Mucosa of descending colon (tissue), 3 donors: ENCODE measurements around the gene MPP1. TPM values are rescaled to one million over a fixed set of nuclear protein-coding genes. Genes with fewer than 3 reads are reported as not detected.

ENCODE experiments used
- ATAC-seq: fragments of 200-7000 bp; cut with Tn5 transposase; one replicate; pipeline ENCODE4 v1.9.1; 2020; ENCODE audit warnings: mild to moderate bottlenecking, moderate library complexity
- DNase-seq, 3 donors: peaks; one replicate each; pipeline ENCODE4 v3.0.0-alpha.2; 2020
- H3K36me3 ChIP-seq: fragments of 200-600 bp; one replicate; pipeline ENCODE4 v1.8.0; 2021; ENCODE audit warnings: low read depth, mild to moderate bottlenecking
- H3K4me1 ChIP-seq: fragments of 200-600 bp; one replicate; pipeline ENCODE4 v1.8.0; 2021; ENCODE audit warnings: low read depth, mild to moderate bottlenecking
- H3K4me3 ChIP-seq: fragments of 200-600 bp; one replicate; pipeline ENCODE4 v1.8.0; 2021; ENCODE audit warnings: mild to moderate bottlenecking
- H3K9me3 ChIP-seq: fragments of 200-600 bp; one replicate; pipeline ENCODE4 v1.8.0; 2021; ENCODE audit warnings: mild to moderate bottlenecking
- intact Hi-C, 2 donors: fragments of 100-400 bp; cut with DNase I in 1 of 2; cut with micrococcal nuclease in 1 of 2; formaldehyde crosslinking; loops; one replicate each; pipeline versions ENCODE4 v1.11.0 to v1.11.1; 2022; cut with DNase I, micrococcal nuclease
- total RNA-seq, 3 donors: library from RNA; stranded (reverse); fragmentation: NEBNext Ultra II Directional in 2 of 3; extraction: Animal tissue kit (Norgen Biotek cat#: 25700) in 2 of 3; gene quantifications; one replicate each; pipeline versions ENCODE4 v1.2.1 to v1.2.4, GENCODE V29; 2021 to 2023
- TF ChIP-seq, protein P1 (sequence below): fragments of 200-600 bp; IDR thresholded peaks from one replicate; pipeline ENCODE4 v1.8.0; 2022; ENCODE audit warnings: antibody characterized with exemption, mild to moderate bottlenecking
- donor health status: DM: no; HTN: no; CAD: no; lungs with moderate emphysema.
- donor health status: DM: no; HTN: no; CAD: no.
- donor health status: DM: no; HTN: yes; CAD: no.

Gene MPP1
- total RNA-seq, 3 donors from 2014 or later: 28.9 to 38.5 (median 37.3) TPM

DNA sequence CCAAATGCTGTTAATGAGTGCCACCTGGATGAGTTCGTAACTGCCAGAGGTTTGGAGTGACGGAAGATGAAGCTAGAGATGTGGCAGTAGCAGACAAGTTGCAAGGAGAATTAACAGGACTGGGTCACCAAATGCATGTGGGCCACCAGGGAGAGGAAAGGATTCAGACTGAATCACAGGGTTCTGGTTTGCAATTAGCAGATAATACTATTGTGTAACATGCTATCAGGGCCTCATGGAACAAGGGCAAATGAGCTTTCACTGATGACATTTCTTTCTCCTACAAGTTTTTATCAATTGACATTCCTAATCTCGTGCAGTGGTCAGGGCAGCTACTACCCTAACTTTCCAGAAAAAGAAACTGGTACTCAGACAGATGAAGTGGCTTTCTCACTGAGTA lies 75.8 kb downstream of the MPP1 start:
- intact Hi-C loops: no loop called here

More for the DNA sequence above, 75.8 kb downstream of the MPP1 start:
- TF ChIP-seq, protein P1, sequence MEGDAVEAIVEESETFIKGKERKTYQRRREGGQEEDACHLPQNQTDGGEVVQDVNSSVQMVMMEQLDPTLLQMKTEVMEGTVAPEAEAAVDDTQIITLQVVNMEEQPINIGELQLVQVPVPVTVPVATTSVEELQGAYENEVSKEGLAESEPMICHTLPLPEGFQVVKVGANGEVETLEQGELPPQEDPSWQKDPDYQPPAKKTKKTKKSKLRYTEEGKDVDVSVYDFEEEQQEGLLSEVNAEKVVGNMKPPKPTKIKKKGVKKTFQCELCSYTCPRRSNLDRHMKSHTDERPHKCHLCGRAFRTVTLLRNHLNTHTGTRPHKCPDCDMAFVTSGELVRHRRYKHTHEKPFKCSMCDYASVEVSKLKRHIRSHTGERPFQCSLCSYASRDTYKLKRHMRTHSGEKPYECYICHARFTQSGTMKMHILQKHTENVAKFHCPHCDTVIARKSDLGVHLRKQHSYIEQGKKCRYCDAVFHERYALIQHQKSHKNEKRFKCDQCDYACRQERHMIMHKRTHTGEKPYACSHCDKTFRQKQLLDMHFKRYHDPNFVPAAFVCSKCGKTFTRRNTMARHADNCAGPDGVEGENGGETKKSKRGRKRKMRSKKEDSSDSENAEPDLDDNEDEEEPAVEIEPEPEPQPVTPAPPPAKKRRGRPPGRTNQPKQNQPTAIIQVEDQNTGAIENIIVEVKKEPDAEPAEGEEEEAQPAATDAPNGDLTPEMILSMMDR: no peak
- Histone ChIP-seq H3K4me1 (no peaks in the 10 kb centered on the region), H3K9me3 (no peaks in the 10 kb centered on the region), H3K36me3 (no peaks in the 10 kb centered on the region), H3K4me3 (no peak overlapping the region)
- DNase-seq: no peak
- ATAC-seq: no peak

Other genes starting within 250 kb of the MPP1 start
- gene CTAG1A, start 220.4 kb downstream of the MPP1 start, total RNA-seq: not detected
- not detected for gene CTAG1B, start 186.2 kb downstream of the MPP1 start, total RNA-seq
- not detected for gene CTAG2, start 151.9 kb downstream of the MPP1 start, total RNA-seq
- 1 to 10 TPM; 1.3 to 3.4 (median 2.5) TPM for gene GAB3, start 54.4 kb downstream of the MPP1 start, total RNA-seq
- 10 to 100 TPM; 29.4 to 36.0 (median 31.7) TPM for gene DKC1, start 42.6 kb downstream of the MPP1 start, total RNA-seq
- gene SMIM9, start 29.2 kb upstream of the MPP1 start, total RNA-seq: not detected
- gene F8A1, start 80.9 kb upstream of the MPP1 start, total RNA-seq: 10 to 100 TPM; 27.8 to 45.8 (median 31.2) TPM
- gene F8, start 217.2 kb upstream of the MPP1 start, total RNA-seq: 10 to 100 TPM in 1 of 3 donors, 1 to 10 TPM in 2; 2.8 to 14.0 (median 5.4) TPM
- 10 to 100 TPM; 48.9 to 92.8 (median 53.3) TPM for gene FUNDC2, start 221.4 kb upstream of the MPP1 start, total RNA-seq